NB4 (cell line): ENCODE results near the gene LRCH1.

ENCODE experiments used
- MYC ChIP-seq: IDR thresholded peaks from 2 replicates; pipeline ENCODE4 v1.6.1; 2011; ENCODE audit warnings: low read depth, low read length
- POLR2A ChIP-seq: IDR thresholded peaks from 2 replicates; pipeline ENCODE4 v1.6.1; 2011; ENCODE audit warnings: mild to moderate bottlenecking; ENCODE audit not compliant: insufficient read length; ENCODE audit errors: extremely low read depth
- TF ChIP-seq, protein P1 (sequence below): IDR thresholded peaks from one replicate; pipeline ENCODE4 v1.5.1; 2012; ENCODE audit warnings: low read depth, low read length
- TF ChIP-seq, protein P2 (sequence below): IDR thresholded peaks from 2 replicates; pipeline ENCODE4 v1.6.1; 2011; ENCODE audit warnings: low read depth, low read length

DNA sequence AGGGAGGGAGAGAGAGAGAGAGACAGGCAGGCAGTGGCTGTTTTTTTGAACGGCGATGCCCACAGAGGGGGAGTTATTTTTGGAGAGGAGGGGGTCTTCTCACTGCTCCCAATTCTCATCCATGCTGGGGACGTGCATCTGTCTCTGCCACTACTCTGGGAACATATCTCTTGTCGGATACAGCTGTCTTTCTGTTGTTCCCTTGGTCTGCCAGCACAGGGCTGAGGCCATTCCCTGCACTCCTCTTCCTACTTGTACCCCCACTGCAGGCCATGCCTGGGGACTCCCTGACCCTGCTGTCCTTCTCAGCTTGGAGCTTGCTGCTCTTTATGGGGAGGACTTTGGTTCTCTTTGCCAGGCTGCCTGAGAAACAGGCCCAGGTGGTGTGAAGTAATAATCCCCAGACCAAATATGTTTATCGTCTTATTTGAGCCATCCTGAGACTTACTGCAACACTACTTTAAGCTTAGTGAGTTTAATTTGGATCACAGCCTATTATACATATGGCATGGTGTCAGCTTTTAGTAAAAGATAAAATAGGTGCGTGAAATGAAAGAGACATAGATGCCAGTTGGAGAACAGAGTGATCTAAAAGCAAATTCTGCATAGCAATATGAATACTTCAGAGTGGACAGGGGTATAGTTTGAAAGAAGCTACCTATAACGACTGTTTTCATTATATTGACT, 19.1 kb downstream of the LRCH1 start:
- TF ChIP-seq, protein P1, sequence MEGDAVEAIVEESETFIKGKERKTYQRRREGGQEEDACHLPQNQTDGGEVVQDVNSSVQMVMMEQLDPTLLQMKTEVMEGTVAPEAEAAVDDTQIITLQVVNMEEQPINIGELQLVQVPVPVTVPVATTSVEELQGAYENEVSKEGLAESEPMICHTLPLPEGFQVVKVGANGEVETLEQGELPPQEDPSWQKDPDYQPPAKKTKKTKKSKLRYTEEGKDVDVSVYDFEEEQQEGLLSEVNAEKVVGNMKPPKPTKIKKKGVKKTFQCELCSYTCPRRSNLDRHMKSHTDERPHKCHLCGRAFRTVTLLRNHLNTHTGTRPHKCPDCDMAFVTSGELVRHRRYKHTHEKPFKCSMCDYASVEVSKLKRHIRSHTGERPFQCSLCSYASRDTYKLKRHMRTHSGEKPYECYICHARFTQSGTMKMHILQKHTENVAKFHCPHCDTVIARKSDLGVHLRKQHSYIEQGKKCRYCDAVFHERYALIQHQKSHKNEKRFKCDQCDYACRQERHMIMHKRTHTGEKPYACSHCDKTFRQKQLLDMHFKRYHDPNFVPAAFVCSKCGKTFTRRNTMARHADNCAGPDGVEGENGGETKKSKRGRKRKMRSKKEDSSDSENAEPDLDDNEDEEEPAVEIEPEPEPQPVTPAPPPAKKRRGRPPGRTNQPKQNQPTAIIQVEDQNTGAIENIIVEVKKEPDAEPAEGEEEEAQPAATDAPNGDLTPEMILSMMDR, result no peak
- TF ChIP-seq, protein P2, sequence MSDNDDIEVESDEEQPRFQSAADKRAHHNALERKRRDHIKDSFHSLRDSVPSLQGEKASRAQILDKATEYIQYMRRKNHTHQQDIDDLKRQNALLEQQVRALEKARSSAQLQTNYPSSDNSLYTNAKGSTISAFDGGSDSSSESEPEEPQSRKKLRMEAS, result no peak
- TF ChIP-seq POLR2A (no peak), MYC (no peak)
